Osteoblast (primary cell): Measurements from ENCODE around the gene VSX2. TPM values are rescaled to one million over a fixed set of nuclear protein-coding genes. Genes with fewer than 3 reads are reported as not detected.
A peak's percentile ranks its signal among the peaks of the same experiment; 100 is the strongest.
"Not testable (repeated sequence)": the region's sequence is repeated elsewhere in the genome, so short reads cannot be mapped to it uniquely, and the experiment has no call there.

Experiments used
- DNase-seq: peaks from one replicate; pipeline ENCODE4 v3.0.0; 2011; ENCODE audit warnings: low spot score, mixed read lengths; ENCODE audit not compliant: insufficient read length; ENCODE audit errors: missing footprints
- H2AFZ ChIP-seq: 2 replicates; pipeline ENCODE4 v1.6.0; 2011; ENCODE audit warnings: mild to moderate bottlenecking, low read length
- H3K27ac ChIP-seq: 2 replicates; pipeline ENCODE4 v1.5.1; 2011; ENCODE audit warnings: mild to moderate bottlenecking, low read depth, low read length, moderate library complexity
- H3K27me3 ChIP-seq: 2 replicates; pipeline ENCODE4 v1.6.0; 2012; ENCODE audit warnings: mild to moderate bottlenecking, control low read depth, inconsistent platforms, low read length, moderate library complexity; ENCODE audit not compliant: insufficient read depth
- H3K36me3 ChIP-seq: 2 replicates; pipeline ENCODE4 v1.5.1; 2011; ENCODE audit warnings: mild to moderate bottlenecking, low read length, control low read depth, moderate library complexity; ENCODE audit not compliant: insufficient read depth
- H3K4me1 ChIP-seq: 2 replicates; pipeline ENCODE4 v1.5.1; 2011; ENCODE audit warnings: mild to moderate bottlenecking, low read length, control low read depth, moderate library complexity; ENCODE audit not compliant: insufficient read depth
- H3K4me2 ChIP-seq: 2 replicates; pipeline ENCODE4 v1.6.0; 2011; ENCODE audit warnings: mild to moderate bottlenecking, low read length; ENCODE audit not compliant: insufficient read depth
- H3K4me3 ChIP-seq: fragments of 200-600 bp; sonication (generic); 3 replicates; pipeline ENCODE4 v1.5.1; 2012; ENCODE audit warnings: mild to moderate bottlenecking, low read length, inconsistent platforms; ENCODE audit not compliant: insufficient read depth
- H3K79me2 ChIP-seq: 2 replicates; pipeline ENCODE4 v1.6.0; 2012; ENCODE audit warnings: mild to moderate bottlenecking, low read length, control low read depth, inconsistent platforms; ENCODE audit not compliant: insufficient read depth
- H3K9me3 ChIP-seq: 2 replicates; pipeline ENCODE4 v1.5.1; 2011; ENCODE audit warnings: low read depth, low read length, control low read depth
- H4K20me1 ChIP-seq: 2 replicates; pipeline ENCODE4 v1.6.0; 2012; ENCODE audit warnings: mild to moderate bottlenecking, low read length, control low read depth; ENCODE audit not compliant: insufficient read depth
- total RNA-seq: library from RNA; depleted of rRNA; stranded (reverse); fragments of >200 nt; gene quantifications from 2 replicates; pipeline ENCODE4 v1.2.3, GENCODE V29; 2012
- TF ChIP-seq, protein P1 (sequence below): IDR thresholded peaks from 2 replicates; pipeline ENCODE4 v1.5.1; 2011; ENCODE audit warnings: mild to moderate bottlenecking, low read depth, low read length, moderate library complexity; ENCODE audit errors: extremely low read depth

The VSX2 gene
- total RNA-seq, 1 donor: not detected

DNA sequence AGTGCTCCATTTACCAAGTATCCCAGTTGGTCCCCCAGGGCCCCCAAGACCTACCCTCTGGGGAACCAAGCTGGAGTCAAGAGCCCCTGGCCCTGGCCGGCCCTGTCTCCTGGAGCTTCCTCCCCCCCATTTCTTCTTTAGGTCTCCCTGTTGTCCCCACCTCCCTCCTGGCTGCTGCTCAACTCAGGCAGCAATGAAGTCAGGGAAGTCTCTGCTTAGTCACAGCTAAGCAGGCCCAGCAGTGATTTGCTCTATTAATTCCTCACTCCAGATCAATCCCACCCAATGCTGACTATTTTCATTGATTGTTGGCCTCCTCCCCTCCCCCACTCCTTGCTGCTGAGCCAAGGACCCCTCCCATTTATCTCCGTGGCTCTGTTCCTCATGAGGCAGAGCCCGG is 28.3 kb downstream of the VSX2 start:
- peak; percentile 60 for DNase-seq
- Histone ChIP-seq H3K4me3 (no peak overlapping the region), H3K27me3 (no peaks in the 10 kb centered on the region), H3K79me2 (no peaks in the 10 kb centered on the region), H3K9me3 (no peaks in the 10 kb centered on the region), H2AFZ (no peak overlapping the region), H3K4me2 (no peak overlapping the region), H3K4me1 (peaks cover 8% of the 10 kb centered on the region), H3K27ac (no peak overlapping the region), H4K20me1 (no peaks in the 10 kb centered on the region), H3K36me3 (no peaks in the 10 kb centered on the region)
- TF ChIP-seq, protein P1, sequence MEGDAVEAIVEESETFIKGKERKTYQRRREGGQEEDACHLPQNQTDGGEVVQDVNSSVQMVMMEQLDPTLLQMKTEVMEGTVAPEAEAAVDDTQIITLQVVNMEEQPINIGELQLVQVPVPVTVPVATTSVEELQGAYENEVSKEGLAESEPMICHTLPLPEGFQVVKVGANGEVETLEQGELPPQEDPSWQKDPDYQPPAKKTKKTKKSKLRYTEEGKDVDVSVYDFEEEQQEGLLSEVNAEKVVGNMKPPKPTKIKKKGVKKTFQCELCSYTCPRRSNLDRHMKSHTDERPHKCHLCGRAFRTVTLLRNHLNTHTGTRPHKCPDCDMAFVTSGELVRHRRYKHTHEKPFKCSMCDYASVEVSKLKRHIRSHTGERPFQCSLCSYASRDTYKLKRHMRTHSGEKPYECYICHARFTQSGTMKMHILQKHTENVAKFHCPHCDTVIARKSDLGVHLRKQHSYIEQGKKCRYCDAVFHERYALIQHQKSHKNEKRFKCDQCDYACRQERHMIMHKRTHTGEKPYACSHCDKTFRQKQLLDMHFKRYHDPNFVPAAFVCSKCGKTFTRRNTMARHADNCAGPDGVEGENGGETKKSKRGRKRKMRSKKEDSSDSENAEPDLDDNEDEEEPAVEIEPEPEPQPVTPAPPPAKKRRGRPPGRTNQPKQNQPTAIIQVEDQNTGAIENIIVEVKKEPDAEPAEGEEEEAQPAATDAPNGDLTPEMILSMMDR: no peak

DNA sequence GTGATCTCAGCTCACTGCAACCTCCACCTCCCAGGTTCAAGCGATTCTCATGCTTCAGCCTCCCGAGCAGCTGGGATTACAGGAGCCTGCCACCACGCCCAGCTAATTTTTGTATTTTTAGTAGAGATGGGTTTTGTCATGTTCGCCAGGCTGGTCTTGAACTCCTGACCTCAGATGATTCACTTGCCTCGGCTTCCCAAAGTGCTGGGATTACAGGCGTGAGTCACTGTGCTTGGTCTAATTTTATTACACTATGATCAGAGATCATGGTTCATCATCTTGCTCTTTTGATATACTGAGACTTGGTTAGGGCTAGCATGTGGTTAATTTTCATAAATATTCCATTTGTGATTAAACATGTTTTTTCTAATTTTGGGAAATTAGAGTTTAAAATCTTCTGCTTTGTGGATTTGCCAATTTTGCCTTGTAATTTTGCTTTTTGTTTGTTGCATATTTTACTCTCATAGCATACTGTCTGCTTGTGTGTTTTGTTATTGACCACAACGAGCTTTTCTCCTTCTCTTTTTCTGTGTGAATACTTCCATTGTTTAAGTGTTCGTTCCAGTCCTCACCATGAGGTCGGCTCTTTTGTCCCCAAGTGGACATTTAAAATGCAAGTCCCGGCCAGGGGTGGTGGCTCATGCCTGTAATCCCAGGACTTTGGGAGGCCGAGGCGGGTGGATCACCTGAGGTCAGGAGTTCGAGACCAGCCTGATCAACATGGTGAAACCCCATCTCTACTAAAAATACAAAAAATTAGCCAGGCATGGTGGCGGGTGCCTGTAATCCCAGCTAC is 31.3 kb downstream of the VSX2 start:
- H3K79me2 ChIP-seq, H3K27ac ChIP-seq, H4K20me1 ChIP-seq, H2AFZ ChIP-seq, H3K36me3 ChIP-seq, H3K27me3 ChIP-seq, H3K4me3 ChIP-seq, H3K9me3 ChIP-seq, DNase-seq: not testable (repeated sequence)
- peak overlapping the region; percentile 30 for H3K4me2 ChIP-seq
- peaks cover 18% of the 10 kb centered on the region for H3K4me1 ChIP-seq

DNA sequence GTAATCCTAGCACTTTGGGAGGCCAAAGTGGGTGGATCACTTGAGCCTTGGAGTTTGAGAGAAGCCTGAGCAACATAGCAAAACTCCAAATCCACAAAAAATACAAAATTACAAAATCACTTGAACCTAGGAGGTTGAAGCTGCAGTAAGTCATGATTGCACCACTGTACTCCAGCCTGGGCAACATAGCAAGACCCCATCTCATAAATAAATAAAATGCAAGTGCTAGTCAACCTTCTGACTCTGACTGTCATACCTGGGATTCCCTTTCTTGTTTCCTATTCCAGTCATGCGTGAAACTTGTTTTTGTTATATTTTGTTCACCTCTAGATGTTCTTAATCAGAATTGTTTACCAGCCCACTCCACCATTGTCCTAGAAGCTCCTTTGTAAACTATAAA is 32.1 kb downstream of the VSX2 start:
- Histone ChIP-seq H3K9me3 (no peaks in the 10 kb centered on the region), H2AFZ (no peak overlapping the region), H3K4me2 (no peak overlapping the region), H3K79me2 (no peaks in the 10 kb centered on the region), H3K36me3 (no peaks in the 10 kb centered on the region), H4K20me1 (no peaks in the 10 kb centered on the region), H3K4me1 (peaks cover 18% of the 10 kb centered on the region), H3K27ac (no peak overlapping the region), H3K27me3 (no peaks in the 10 kb centered on the region), H3K4me3 (no peak overlapping the region)
- no peak for DNase-seq
- TF ChIP-seq, protein P1: no peak

DNA sequence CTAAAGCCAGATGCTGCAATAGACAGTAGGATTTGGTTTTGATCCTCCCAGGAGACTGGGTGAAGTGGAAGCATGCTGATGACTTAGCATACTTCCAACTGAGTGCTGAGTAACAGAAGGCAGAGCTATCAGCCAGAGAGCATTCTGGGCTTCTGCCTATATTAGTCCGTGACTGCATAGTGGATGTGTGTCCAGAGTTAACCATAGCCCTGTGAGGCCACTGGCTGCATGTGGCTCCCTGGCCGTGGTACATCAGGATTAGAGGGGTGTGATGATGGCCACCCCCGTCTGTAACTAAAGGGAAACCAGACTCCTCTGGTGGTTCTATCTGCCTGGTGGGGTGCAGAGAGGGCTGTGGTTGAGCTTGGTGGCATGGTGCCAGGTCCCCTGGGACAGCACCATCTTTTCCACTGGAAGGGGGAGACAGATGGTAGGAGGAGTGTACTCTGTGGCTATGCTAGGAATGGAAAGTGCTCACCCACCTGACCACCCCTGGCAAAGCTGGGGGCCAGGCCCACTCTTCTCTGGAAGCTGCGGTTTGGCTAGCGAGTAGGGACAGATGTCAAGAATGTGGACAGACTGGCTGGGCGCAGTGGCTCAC is 36.1 kb downstream of the VSX2 start:
- no peaks in the 10 kb centered on the region for H3K9me3 ChIP-seq
- DNase-seq: peak; percentile 93
- peak overlapping the region; percentile 9 for H3K27ac ChIP-seq
- peak overlapping the region; percentile 45 for H3K4me2 ChIP-seq
- no peak overlapping the region for H2AFZ ChIP-seq
- no peaks in the 10 kb centered on the region for H3K79me2 ChIP-seq
- TF ChIP-seq, protein P1: no peak
- no peaks in the 10 kb centered on the region for H3K27me3 ChIP-seq
- H3K36me3 ChIP-seq: no peaks in the 10 kb centered on the region
- H3K4me3 ChIP-seq: no peak overlapping the region
- H4K20me1 ChIP-seq: no peaks in the 10 kb centered on the region
- peaks cover 13% of the 10 kb centered on the region for H3K4me1 ChIP-seq
